ENCODE data around the gene GIGYF1. TPM values are rescaled to one million over a fixed set of nuclear protein-coding genes. Genes with fewer than 3 reads are reported as not detected.

The GIGYF1 gene
- total RNA-seq, 1 donor = 20.7 TPM

- peak; percentile 63 for DNase-seq (ENCODE audit: low read depth)
- TF ChIP-seq, protein P1, sequence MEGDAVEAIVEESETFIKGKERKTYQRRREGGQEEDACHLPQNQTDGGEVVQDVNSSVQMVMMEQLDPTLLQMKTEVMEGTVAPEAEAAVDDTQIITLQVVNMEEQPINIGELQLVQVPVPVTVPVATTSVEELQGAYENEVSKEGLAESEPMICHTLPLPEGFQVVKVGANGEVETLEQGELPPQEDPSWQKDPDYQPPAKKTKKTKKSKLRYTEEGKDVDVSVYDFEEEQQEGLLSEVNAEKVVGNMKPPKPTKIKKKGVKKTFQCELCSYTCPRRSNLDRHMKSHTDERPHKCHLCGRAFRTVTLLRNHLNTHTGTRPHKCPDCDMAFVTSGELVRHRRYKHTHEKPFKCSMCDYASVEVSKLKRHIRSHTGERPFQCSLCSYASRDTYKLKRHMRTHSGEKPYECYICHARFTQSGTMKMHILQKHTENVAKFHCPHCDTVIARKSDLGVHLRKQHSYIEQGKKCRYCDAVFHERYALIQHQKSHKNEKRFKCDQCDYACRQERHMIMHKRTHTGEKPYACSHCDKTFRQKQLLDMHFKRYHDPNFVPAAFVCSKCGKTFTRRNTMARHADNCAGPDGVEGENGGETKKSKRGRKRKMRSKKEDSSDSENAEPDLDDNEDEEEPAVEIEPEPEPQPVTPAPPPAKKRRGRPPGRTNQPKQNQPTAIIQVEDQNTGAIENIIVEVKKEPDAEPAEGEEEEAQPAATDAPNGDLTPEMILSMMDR (IDR thresholded peaks at IDR 0.05; ENCODE audit: insufficient read depth, low read length) = no peak
- H3K4me3 ChIP-seq (ENCODE audit: low read depth, low read length) = peak overlapping the region; percentile 85
Observed at GRCh38 chr7:100675581-100676350, 18.3 kb downstream of the GIGYF1 start.

- TF ChIP-seq, protein P1 (IDR thresholded peaks at IDR 0.05; ENCODE audit: insufficient read depth, low read length) = no peak
- DNase-seq (ENCODE audit: low read depth) = no peak
- peak overlapping the region; percentile 85 for H3K4me3 ChIP-seq (ENCODE audit: low read depth, low read length)
Observed at GRCh38 chr7:100675105-100675451, 19.0 kb downstream of the GIGYF1 start.

DNA sequence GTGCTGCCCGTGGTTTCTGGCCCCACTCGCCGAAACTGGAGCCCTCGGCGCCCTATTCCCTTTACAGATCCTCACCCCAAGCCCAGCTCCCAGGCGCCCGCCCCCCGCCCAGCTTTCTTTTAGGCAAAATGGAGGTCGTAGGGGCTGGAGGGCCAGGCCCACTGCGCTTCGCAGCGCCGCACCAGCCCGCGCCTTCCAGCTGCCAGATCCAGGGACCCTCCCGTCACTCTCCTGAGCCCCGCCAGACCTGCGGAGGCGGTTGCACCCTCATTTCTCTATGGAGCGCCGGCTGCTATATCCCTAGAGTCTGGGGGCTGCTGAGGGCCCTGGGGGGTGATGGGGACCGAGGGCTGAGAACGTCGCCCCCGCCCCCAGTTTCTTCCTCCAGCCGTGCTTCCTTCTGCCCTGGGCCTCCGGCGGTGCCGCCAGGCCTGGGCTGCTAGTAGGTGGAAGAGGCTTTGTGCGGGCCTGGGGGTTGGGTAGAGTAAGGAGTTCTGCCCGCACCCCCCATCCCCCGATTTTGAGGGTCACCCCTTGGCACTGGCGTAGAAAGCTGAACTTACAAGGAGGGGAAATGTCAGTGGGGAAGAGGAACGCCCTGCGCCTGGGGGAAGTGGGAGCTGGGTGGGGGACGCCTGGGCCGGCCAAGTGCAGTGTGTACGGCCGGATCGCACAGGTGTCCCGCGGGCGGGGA lies 19.5 kb downstream of the GIGYF1 start:
- peak overlapping the region; percentile 85 for H3K4me3 ChIP-seq (ENCODE audit: low read depth, low read length)
- no peak for DNase-seq (ENCODE audit: low read depth)

DNA sequence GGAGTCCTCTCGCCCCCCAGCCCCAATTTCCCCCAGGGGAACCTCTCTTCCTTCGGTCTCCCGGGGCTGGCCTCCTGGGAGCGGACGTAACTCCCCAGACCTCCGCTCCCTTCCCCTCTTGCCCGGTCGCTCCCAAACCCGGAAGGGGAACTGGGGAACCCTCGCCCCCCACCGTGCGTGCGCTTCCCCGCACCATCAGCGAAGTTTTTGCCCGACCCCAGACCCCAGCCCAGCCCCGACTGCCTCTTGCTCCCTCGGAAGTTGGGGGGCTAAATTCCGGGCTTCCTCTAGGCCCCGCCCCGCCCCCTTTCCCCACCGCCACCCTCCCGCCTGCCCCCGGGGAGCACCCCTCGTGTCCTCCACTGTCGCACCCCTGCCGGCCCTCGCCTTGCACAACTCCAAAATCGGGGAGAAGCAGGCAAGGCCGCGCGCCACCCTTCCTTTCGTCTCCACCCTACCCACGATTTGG lies 20.1 kb downstream of the GIGYF1 start:
- H3K4me3 ChIP-seq (ENCODE audit: low read depth, low read length) = peak overlapping the region; percentile 85
- DNase-seq (ENCODE audit: low read depth) = peak; percentile 38
- TF ChIP-seq, protein P1 (IDR thresholded peaks at IDR 0.05; ENCODE audit: insufficient read depth, low read length) = no peak

More for the DNA sequence above, 19.5 kb downstream of the GIGYF1 start:
- TF ChIP-seq, protein P1 (IDR thresholded peaks at IDR 0.05; ENCODE audit: insufficient read depth, low read length) = no peak

DNA sequence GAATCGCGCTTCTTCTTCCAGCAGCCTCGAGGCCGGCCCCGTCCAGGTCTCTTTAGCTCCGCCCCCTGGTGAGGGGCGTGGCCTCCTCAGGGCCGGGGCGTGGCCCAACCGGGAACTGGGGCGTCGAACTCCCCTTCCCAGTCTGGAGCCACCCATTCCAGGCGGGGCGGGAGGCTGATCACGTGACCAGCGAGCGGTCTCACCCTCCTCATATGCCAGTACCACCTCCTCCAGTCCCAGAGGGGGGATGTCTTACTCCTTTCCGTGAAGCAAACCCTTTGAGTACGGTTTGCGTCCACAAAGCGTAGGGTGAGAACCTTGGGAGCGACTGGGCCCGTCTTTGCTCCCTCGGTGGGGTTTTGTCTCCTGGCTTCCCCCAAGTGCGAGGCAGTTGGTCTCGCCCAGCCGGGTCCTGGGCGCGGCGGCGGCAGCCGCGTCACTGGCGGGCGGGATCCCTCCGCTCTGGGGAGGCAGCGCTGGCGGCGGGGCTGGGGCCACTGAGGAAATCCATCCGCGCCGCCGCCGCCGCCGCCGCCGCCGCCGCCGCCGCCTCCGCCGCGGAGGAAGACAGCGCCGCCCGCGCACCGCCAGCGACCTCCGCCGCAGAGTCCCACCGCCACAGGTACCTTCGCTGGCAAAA lies 20.6 kb downstream of the GIGYF1 start, which contains the start of gene GNB2:
GNB2 (plus strand) TSS at position 439 of the 640 bp plus-strand sequence. CDS start 2,526 bp downstream, outside the sequence.
- TF ChIP-seq, protein P1 (IDR thresholded peaks at IDR 0.05; ENCODE audit: insufficient read depth, low read length) = no peak
- peak; percentile 99 for DNase-seq (ENCODE audit: low read depth)
- peak within 1 kb of the TSS; percentile 85 for H3K4me3 ChIP-seq (ENCODE audit: low read depth, low read length)

DNA sequence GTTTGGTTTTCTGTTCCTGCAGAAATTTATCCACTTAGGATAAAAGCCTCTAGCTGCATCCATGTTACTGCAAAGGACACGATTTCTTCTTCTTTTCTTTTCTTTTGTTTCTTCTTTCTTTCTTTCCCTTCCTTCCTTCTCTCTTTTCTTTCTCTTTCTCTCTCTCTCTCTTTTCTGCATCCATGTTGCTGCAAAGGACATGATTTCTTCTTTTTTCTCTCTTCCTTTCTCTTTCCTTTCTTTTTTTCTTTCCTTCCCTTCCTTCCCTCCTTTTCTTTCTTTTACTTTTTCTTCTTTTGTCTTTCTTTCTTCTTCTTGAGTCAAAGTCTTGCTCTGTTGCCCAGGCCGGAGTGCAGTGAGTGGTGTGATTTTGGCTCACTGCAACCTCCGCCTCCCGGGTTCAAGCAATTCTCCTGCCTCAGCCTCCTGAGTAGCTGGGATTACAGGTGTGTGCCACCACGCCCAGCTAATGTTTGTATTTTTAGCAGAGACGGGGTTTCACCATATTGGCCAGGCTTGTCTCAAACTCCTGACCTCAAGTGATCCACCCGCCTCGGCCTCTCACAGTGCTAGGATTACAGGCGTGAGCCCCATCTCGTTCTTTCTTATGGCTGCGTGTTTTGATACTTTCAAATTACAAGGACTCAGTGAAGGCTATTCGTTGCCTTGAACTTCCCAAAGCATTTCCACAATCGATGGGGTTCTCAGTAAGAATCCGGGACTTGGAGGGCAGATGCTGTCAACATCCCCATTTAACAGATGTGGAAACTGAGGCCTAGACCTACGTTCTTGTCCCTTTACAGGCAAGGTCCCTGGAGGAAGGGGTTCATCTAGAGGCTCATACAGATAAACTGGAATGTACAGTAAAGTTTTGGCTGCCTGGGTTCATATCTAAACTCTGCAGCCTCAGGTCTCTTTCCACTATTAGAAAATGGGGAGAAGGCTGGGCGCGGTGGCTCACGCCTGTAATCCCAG lies 22.4 kb downstream of the GIGYF1 start:
- no peak for DNase-seq (ENCODE audit: low read depth)
- no peak overlapping the region for H3K4me3 ChIP-seq (ENCODE audit: low read depth, low read length)
- TF ChIP-seq, protein P1 (IDR thresholded peaks at IDR 0.05; ENCODE audit: insufficient read depth, low read length) = no peak
